ENCODE measurements around the gene ANAPC2. TPM values are rescaled to one million over a fixed set of nuclear protein-coding genes. Genes with fewer than 3 reads are reported as not detected.

The ANAPC2 gene
- total RNA-seq, 2 donors from 2014 or later: 66.5 to 69.2 TPM

GRCh38 chr9:137227054-137227852 is 38.9 kb upstream of the ANAPC2 start, which contains the start of gene RNF224:
TSS of gene RNF224 (plus strand) at chr9:137227502. CDS start at chr9:137228336, 834 bp downstream.
- no peaks in the 10 kb centered on the region for H3K27me3 ChIP-seq (ENCODE audit: control insufficient read depth, insufficient read depth, low read length, poor library complexity, severe bottlenecking)
- H3K4me1 ChIP-seq (ENCODE audit: control insufficient read depth, insufficient read depth, low read length): no peaks in the 10 kb centered on the region
- no peak within 1 kb of the TSS for H3K9ac ChIP-seq (ENCODE audit: extremely low read depth, low read length, poor library complexity, severe bottlenecking)
- H3K4me1 Mint-ChIP-seq: peaks cover 2% of the 10 kb centered on the region
- no peak within 1 kb of the TSS for H3K4me3 ChIP-seq (ENCODE audit: low read length)
- no peak within 1 kb of the TSS for H3K27ac ChIP-seq (ENCODE audit: low read depth, low read length)
- peak; percentile 96 for DNase-seq
- no peaks in the 10 kb centered on the region for H3K9me3 ChIP-seq (ENCODE audit: control insufficient read depth, low read length)
- 60 to 62% methylated on average over 22 to 25 of the region's 25 CpGs for WGBS, 2 experiments (ENCODE audit: insufficient coverage in 1 of 2, insufficient read length in 1 of 2)
- H3K36me3 Mint-ChIP-seq (ENCODE audit: low read depth): no peaks in the 10 kb centered on the region
- no peaks in the 10 kb centered on the region for H3K27me3 Mint-ChIP-seq (ENCODE audit: insufficient read depth)
- TF ChIP-seq CTCF (conservative IDR thresholded peaks at IDR 0.05): peak; percentile 96
- H3K27ac Mint-ChIP-seq: peak within 1 kb of the TSS; percentile 81
- H3K36me3 ChIP-seq (ENCODE audit: control insufficient read depth, insufficient read depth, low read length): no peaks in the 10 kb centered on the region
- H3K9me3 Mint-ChIP-seq: no peaks in the 10 kb centered on the region
- no peak within 1 kb of the TSS for H3K4me3 Mint-ChIP-seq

GRCh38 chr9:137226338-137227053 is 38.1 kb upstream of the ANAPC2 start:
- Histone ChIP-seq H3K9ac (ENCODE audit: extremely low read depth, low read length, poor library complexity, severe bottlenecking) (no peak overlapping the region), H3K4me1 (ENCODE audit: control insufficient read depth, insufficient read depth, low read length) (no peaks in the 10 kb centered on the region), H3K36me3 (ENCODE audit: control insufficient read depth, insufficient read depth, low read length) (no peaks in the 10 kb centered on the region), H3K27ac (ENCODE audit: low read depth, low read length) (no peak overlapping the region), H3K9me3 (ENCODE audit: control insufficient read depth, low read length) (no peaks in the 10 kb centered on the region), H3K4me3 (ENCODE audit: low read length) (no peak overlapping the region), H3K27me3 (ENCODE audit: control insufficient read depth, insufficient read depth, low read length, poor library complexity, severe bottlenecking) (no peaks in the 10 kb centered on the region)
- Mint-ChIP-seq H3K9me3 (no peaks in the 10 kb centered on the region), H3K4me3 (no peak overlapping the region), H3K27me3 (ENCODE audit: insufficient read depth) (no peaks in the 10 kb centered on the region), H3K4me1 (peaks cover 2% of the 10 kb centered on the region), H3K27ac (no peak overlapping the region), H3K36me3 (ENCODE audit: low read depth) (no peaks in the 10 kb centered on the region)
- WGBS, 2 experiments (ENCODE audit: insufficient coverage in 1 of 2, insufficient read length in 1 of 2): 89 to 91% methylated on average over 12 to 18 of the region's 18 CpGs
- no peak for TF ChIP-seq CTCF (conservative IDR thresholded peaks at IDR 0.05)
- no peak for DNase-seq

- H3K9me3 Mint-ChIP-seq: no peaks in the 10 kb centered on the region
- Histone ChIP-seq H3K4me1 (ENCODE audit: control insufficient read depth, insufficient read depth, low read length) (no peaks in the 10 kb centered on the region), H3K27ac (ENCODE audit: low read depth, low read length) (no peak overlapping the region), H3K27me3 (ENCODE audit: control insufficient read depth, insufficient read depth, low read length, poor library complexity, severe bottlenecking) (no peaks in the 10 kb centered on the region), H3K9ac (ENCODE audit: extremely low read depth, low read length, poor library complexity, severe bottlenecking) (no peak overlapping the region), H3K36me3 (ENCODE audit: control insufficient read depth, insufficient read depth, low read length) (no peaks in the 10 kb centered on the region), H3K4me3 (ENCODE audit: low read length) (no peak overlapping the region), H3K9me3 (ENCODE audit: control insufficient read depth, low read length) (no peaks in the 10 kb centered on the region)
- no peak overlapping the region for H3K4me3 Mint-ChIP-seq
- TF ChIP-seq CTCF (conservative IDR thresholded peaks at IDR 0.05): no peak
- H3K27me3 Mint-ChIP-seq (ENCODE audit: insufficient read depth): no peaks in the 10 kb centered on the region
- peaks cover 2% of the 10 kb centered on the region for H3K4me1 Mint-ChIP-seq
- 89 to 98% methylated on average over 9 to 21 of the region's 21 CpGs for WGBS, 2 experiments (ENCODE audit: insufficient coverage in 1 of 2, insufficient read length in 1 of 2)
- H3K36me3 Mint-ChIP-seq (ENCODE audit: low read depth): no peaks in the 10 kb centered on the region
- no peak overlapping the region for H3K27ac Mint-ChIP-seq
- no peak for DNase-seq
Measured at GRCh38 chr9:137225699-137226331, 37.5 kb upstream of the ANAPC2 start.
